ENCODE data around the gene CRIM1.
"Not testable (repeated sequence)": the region's sequence is repeated elsewhere in the genome, so short reads cannot be mapped to it uniquely, and the experiment has no call there.

CRIM1 gene

GRCh38 chr2:36355890-36356297, 316 bp downstream of the CRIM1 start:
- no peak for DNase-seq

DNA sequence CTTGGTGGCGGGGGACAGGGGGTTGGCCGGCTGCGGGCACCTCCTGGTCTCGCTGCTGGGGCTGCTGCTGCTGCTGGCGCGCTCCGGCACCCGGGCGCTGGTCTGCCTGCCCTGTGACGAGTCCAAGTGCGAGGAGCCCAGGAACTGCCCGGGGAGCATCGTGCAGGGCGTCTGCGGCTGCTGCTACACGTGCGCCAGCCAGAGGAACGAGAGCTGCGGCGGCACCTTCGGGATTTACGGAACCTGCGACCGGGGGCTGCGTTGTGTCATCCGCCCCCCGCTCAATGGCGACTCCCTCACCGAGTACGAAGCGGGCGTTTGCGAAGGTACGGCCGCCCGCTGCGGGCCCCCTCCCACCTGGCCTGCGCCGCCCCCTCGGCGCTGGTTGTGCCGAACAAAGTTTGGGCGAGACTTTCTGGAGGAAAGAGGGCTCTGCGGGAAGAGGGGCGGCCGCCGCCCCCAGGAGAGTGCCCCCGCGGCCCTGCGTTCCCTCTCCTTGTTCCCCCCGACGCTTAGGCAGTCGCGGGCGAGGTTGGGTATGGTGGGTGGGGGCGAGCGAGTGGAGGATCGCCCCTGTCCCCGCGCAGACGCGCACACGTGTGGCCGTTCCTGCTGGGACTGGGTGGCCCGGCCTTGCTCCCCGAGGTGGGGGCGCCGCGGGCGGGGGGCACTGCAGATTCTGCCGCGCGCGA, 866 bp downstream of the CRIM1 start:
- no peak for DNase-seq

DNA sequence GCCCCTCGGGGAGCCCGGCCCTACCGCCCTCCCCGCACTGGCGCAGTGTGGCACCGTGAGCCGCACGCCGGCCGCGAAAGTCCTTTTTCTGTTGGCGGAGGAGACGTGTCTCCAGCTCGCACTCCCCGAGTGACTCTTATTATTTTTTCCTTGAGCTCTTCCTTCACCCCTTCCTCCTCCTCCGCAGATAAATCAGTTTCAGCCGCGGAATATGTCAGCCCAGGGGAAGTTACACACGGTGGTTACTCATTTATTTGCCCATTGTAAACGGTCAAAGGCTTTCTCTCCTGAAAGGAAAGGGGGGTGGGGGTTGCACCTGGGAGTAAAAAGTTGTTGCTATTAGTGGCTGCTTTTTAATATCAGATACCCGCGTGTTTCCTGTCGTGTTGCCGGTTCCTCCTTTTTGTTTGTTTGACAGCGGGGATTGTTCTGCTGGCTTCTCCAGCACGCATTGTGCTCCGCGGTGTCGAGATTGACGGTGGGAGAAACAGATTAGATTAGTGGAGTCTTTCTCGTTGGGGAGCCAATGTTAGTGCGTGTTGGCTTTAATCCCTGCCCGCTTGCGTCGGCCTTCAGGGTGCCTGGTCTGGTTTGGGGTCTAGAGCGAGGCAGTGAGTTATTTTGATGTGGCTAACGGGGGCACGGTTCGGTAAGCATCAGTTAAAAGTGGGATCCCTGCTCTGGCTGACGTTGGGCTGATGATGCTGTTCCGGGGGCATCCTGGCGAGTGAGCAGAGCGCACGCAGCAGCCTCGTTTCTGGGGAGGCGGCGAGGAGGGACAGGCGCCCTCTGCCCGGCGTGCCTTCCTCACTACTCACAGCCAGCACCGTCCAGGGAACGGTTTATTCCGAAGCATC, 1.6 kb downstream of the CRIM1 start:
- DNase-seq = no peak

DNA sequence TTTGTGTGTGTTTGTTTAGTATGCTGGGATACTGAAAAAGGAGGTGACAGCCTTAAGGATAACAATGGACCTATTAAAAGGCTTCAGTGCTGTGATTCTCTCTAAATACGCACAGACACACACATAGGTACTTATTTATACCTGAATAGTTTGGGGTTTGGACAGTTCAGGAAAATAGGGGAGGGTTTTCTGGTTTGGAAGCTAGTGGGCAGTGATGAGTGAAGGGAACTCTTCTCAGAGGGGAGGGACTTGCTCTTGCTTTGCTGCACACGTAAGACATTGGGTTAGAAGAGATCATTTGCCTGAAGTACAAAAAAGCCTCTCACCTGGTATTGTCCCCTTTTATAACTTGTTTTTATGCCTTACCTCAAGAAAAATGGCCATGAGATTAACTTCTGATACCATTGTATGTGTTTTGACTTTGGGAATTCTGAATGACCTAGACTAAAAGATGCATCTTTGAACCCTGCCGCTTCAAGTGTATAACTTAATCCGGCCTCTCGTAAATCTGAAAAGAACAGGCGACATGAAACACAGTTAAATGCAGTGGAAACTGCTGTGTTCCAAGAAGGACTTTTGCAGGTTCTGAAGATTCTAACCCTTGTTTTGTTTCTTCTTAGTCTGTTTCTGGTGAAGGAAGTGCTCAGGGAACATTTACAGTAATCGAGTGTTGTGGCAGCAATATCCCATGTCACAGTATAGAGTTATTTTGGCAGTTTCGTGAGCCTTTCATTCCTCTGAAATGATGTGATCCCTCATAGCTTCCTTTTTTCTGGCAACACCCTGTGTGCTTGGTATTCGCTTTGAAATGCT, 2.5 kb downstream of the CRIM1 start:
- no peak for DNase-seq

GRCh38 chr2:36359067-36359466, 3.5 kb downstream of the CRIM1 start:
- DNase-seq = no peak

DNA sequence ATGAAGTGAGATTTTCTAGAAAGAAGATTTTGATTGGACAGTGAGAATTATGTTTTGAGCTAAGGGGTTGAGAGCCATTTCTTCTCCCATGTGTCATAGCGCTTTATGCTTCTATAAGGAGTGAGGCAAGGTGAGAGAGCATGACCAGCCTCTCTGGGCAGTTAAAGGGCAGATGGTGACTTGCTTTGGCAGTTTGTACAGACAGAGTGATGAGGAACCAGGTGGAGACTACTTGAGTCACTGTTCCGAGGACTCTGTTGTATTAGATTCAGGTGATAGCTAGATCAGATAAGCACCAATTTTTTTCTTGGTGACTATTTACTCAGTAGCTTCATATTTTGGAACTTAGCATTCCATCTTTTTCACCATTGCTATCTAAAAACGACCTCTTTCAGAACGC, 4.5 kb downstream of the CRIM1 start:
- DNase-seq = no peak

GRCh38 chr2:36360834-36361233, 5.3 kb downstream of the CRIM1 start:
- no peak for DNase-seq

- no peak for DNase-seq
These were observed 5.8 kb downstream of the CRIM1 start for GRCh38 chr2:36361396-36361795.

GRCh38 chr2:36362291-36362690, 6.7 kb downstream of the CRIM1 start:
- no peak for DNase-seq

DNA sequence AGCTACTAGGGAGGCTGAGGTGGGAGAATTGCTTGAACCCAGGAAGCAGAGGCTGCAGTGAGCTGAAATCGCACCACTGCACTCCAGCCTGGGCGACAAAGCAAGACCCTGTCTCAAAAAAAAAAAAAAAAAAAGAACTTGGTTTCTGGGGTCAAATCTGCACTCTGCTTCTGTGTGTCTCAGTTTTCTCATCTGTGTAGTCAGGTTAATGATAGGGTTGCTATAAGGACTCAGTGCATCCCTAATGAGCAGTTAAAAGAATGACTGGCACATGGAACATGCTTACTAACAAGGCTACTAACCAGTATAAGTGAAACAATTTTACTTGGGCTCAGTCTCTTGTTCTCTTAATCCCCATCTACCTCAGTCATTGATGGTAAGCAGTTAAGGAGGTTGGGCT, 7.5 kb downstream of the CRIM1 start:
- not testable (repeated sequence) for DNase-seq

DNA sequence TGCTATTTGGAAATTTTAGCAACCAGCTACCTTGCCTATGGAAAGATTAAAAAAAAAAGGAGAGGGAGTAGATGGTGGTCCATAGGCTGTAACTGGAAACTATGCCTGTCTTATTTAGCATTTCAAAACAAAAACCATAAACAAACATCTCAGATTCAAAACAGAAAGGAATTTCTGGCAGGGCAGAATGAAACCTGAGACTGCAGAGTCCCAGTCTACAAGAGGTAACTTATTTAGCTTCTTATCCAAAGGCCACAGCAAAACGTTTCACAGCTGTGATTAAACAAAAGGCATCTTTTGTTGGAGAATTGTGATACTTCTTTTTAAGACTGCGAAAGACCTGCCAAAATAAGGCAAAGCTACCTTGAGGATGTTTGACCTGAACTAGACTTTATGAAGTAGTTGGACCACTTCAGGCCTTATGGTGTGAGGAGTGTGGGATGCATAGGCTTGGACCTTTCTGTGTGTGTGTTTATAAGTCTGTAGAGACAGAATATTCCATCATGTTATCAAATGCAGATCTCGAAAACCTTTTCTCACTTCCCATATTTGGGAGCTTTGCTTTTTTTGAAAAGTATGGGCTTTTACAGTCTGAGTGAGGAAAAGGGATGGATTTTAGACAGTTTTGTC, 11.0 kb downstream of the CRIM1 start:
- DNase-seq = no peak

DNA sequence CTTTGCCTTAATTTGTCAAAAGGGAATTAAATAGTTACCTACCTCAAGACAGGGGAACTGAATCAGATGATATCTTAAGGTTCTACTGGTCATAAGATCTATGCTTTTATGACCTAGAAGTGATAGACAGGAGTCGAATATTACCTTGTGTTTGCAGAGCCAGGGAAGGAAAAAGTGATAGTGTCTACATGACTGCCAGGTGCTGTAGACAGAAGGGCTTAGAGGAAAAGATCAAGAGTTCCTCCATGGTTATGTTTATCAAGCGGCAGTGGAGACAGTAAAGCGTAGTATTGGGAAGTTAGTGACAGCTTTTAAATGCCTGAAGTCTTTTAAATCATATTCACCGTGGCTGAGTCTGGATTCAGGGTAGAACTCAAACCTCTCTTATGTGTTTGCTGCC, 11.9 kb downstream of the CRIM1 start:
- no peak for DNase-seq

- DNase-seq = no peak
These were observed 12.3 kb downstream of the CRIM1 start for GRCh38 chr2:36367895-36368353.

DNA sequence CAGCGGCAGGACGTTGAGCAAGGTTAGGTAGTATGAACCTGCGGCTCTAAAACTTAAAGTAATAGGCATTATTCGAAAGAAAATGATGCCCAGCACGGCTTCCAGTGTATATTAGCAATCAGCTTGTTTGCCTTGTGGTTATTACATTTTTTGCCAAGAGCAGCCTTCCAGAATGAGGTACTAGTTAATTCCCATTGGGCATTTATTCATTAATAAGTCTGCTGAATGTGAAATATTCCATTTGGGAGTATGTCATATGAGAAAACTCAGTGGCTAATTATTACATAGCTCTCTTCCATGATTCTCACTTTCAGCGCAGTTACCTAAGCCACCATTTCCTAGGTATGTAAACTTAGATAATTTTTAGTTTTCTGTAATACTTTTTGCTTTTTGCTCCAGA, 12.9 kb downstream of the CRIM1 start:
- no peak for DNase-seq

GRCh38 chr2:36369163-36369562, 13.6 kb downstream of the CRIM1 start:
- no peak for DNase-seq

DNA sequence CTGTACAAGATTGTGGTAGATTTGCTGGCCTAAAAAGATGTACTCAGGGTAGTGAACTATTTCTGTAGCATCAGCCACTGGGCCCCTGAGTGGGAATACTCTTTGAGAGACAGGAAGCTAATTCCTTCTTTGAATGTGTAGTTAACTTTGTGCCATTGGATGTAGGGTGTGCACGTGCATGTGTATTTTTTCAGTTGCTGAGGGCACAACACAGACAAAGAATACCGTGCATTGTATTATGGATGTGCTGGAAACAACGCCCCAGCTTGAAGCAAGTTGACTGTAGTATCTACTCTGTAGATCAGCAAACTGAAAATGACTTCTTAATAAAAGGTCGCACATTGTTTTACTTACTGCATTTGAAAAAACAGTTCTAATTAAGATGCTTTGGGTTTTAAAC, 14.1 kb downstream of the CRIM1 start:
- DNase-seq = no peak

- no peak for DNase-seq
These were observed 14.7 kb downstream of the CRIM1 start for GRCh38 chr2:36370281-36370680.

GRCh38 chr2:36371070-36371874, 15.7 kb downstream of the CRIM1 start:
- DNase-seq = no peak

DNA sequence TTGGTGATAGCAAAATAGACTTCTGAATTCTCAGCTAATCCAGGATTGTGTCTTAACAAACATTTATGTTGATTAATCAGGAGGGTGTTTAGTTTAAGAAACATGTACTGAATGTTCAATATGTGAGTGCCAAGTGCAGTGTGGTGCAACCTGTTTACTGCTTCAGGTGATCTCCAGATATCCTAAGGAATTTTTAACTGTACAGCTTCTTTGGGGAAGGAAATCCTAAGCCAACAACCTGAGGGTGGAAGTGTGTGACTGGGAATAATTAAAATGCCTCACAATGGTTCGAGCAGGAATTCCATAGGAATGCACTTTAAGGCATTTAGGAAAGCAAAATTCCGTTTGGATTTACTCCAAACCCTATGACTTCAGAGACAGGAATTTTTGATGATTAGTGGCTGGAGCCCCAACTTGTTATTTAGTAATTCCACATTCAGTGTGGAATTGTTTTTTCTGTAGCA, 16.4 kb downstream of the CRIM1 start:
- DNase-seq = no peak

DNA sequence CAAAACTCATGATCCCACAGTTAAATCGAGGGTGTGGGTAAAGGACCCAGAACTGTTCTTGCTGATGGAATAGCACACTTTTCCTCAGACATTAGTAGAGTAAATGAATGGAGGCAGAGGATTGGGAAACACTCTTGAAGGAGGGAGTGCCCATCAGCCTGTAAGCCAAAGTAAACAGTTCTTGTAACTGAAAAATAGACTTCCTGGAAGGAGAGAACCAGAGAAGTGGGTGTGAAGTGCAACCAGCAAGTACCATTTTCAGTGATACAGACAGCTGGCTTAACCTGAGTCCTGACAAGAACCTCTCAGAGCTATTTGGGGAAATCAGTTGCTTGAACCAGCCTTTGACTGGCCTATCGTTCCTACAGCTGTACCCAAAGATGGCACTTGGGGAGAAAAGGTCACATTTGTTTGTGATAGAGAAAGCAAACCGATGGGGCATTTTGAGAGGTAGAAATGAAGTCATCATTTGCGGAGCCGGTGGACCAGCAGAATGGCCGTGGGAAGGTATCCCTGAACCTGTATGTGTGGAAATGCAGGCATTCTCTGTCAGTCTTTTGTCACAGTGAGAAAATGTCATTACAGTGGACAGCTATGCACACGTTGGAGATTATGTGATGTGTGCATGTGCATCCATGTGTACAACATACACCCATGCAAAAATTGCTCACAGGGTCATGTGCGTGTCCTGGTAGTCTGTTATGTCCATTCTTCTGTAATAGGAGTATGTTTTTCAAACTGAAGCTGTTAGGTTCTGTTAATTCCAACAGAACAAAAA, 17.8 kb downstream of the CRIM1 start:
- no peak for DNase-seq

DNA sequence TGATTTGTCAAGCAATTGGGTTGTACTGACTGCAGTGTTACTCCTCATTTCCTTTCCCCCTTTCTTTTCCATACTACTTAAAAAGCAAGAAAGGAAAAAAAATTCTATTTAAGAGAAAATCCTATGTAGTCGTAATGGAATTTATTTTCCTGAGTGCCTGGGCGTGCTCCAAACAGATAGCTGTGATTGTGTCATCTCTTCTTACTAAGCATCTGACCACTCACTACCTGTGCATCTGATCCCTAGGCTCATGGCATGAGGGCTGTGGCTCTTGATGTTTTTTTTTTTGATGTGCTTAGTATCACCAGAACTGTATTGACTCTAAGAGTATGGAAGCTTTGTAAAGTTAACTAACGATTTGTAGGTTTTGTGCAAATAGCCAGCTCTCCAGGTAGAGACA, 19.0 kb downstream of the CRIM1 start:
- no peak for DNase-seq
